Stimulated activated memory B cell treated with anti-CD40 and anti-IgM and Interleukin-4, amounts not matched to agents 10 μg/mL and 1 μg/mL and 100 μg/mL, for 72 hours (primary cell): ENCODE measurements around the gene FOXF2.

ENCODE experiments used
- ATAC-seq: fragments of 150-1000 bp; cut with Tn5 transposase; 2 replicates; pipeline ENCODE4 v1.10.0; 2021
- H3K27ac Mint-ChIP-seq: one replicate; pipeline ENCODE4 v1.8.0; 2022; ENCODE audit warnings: mild to moderate bottlenecking, mixed read lengths
- H3K27me3 Mint-ChIP-seq: one replicate; pipeline ENCODE4 v1.8.0; 2022; ENCODE audit warnings: mixed read lengths
- H3K36me3 Mint-ChIP-seq: one replicate; pipeline ENCODE4 v1.8.0; 2022; ENCODE audit warnings: mixed read lengths
- H3K4me1 Mint-ChIP-seq: one replicate; pipeline ENCODE4 v1.8.0; 2022; ENCODE audit warnings: mixed read lengths
- H3K4me3 Mint-ChIP-seq: one replicate; pipeline ENCODE4 v1.8.0; 2022; ENCODE audit warnings: mild to moderate bottlenecking, moderate library complexity, mixed read lengths
- H3K9me3 Mint-ChIP-seq: one replicate; pipeline ENCODE4 v1.8.0; 2022; ENCODE audit warnings: mixed read lengths

The FOXF2 gene

DNA sequence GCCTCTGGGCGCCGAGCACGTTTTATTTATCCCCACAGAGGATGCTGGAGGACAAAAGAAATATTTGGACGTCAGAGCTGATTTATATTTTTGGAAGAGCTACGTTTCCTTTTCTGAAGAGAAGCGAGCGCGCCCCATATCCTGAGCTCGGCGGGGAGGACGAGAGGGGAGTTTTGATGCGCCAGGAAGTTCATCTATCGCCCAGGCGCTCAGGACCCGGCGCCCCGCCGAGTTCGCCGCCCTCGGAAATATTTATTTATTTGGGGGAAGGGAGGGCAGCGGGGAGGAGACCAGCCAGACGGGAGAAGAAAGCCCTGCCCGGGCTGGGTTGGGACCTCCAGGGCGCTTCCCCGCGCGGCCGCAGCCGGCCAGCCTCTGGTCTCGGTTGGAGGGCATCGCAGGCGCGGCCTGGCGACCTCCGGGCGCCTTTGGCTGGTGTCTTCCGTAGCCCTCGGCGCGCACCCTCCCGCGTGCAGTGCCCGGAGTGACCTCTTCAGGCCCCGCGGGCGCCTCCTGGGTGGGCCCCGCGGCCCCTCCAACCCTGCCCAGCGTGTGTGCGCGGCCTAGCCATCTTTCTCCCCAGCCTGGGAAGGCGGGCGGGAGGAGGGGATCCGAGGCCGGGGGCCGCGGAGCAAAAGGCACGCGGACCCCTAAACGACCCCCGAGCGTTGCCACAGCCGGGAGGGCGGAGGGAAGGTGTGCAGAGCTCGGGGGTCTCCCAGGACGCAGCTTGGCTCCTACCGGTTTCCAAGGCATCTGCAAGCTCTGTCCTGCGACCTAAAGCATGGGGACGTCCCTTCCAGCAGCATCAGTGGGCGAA, 5.4 kb upstream of the FOXF2 start:
- ATAC-seq: no peak
- no peaks in the 10 kb centered on the region for H3K9me3 Mint-ChIP-seq
- H3K36me3 Mint-ChIP-seq: no peaks in the 10 kb centered on the region
- H3K4me3 Mint-ChIP-seq: no peak overlapping the region
- H3K27ac Mint-ChIP-seq: no peak overlapping the region
- H3K27me3 Mint-ChIP-seq: peaks cover 87% of the 10 kb centered on the region
- peaks cover 46% of the 10 kb centered on the region for H3K4me1 Mint-ChIP-seq

DNA sequence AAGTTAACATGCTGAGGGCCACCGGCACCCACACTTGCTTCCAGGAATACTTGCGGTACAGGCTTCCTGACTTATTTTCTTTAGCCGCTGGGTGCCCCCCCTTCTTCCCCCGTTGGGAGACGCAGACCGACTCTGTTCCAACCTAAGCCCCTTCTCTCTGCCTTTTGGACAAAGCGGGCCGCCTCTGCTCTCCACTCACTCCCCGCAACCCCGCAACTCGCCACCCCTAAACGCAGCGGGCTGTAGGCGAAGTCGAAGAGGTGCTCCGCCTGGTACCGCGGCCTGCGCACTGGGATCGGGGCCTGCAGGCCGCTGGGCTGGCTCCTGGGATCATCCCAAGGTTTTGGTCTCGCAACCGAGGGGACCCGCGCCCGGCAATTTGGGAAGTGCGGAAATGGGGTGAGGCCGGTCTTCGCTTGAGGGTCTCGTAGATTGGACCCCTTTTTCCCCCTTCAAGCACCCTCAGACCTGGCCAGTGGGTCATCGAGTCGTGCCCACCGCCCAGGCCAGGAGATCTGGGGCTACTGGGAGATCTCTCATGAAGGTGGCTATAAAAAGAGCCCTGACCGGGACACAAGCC, 4.7 kb upstream of the FOXF2 start:
- Mint-ChIP-seq H3K4me3 (no peak overlapping the region), H3K4me1 (peaks cover 44% of the 10 kb centered on the region), H3K27me3 (peaks cover 86% of the 10 kb centered on the region), H3K36me3 (no peaks in the 10 kb centered on the region), H3K27ac (no peak overlapping the region), H3K9me3 (no peaks in the 10 kb centered on the region)
- ATAC-seq: no peak

DNA sequence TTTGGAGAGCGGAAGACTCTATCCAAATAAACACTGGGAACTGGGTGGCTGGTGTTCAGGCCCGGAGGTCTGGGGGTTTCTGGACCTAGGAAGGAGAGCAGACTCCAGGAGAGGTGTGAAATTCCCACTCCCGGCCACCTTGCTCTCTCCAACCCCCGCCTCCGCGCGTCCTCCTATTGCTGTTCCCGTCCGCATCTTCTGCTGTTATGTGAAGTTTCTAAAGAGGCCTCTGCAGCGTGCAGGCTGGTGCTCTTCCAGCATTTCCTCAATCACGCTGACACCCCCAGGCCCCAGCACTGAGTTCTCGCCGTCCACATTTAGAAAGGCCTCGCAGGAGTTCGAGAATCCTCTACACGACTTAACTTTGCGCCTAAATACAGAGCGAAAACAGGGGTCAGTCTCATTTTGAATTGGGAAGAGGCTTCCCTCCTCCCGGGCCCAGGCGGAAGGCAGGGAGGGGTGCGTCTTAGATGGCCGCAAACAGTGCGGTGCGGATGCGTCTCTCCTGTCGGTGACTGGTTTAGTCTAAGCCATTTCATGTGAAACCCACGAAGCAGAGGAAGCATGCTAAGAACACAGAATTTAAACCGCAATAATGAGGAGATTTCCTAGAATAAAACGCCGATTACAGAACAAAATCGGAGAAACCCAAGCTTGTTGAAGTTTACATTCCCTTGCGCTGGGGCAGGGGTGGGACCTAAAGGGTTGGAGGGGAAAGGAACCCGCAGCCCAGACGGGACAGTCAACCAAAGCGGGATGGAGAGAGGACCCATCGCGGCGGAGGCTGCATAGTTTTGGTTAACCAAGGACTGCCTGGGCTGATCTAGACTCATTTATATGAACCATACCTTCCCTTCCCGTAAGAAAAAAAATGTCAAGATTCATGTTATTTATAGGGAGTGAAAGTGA, 4.0 kb upstream of the FOXF2 start:
- H3K9me3 Mint-ChIP-seq: no peaks in the 10 kb centered on the region
- peaks cover 85% of the 10 kb centered on the region for H3K27me3 Mint-ChIP-seq
- H3K4me3 Mint-ChIP-seq: no peak overlapping the region

DNA sequence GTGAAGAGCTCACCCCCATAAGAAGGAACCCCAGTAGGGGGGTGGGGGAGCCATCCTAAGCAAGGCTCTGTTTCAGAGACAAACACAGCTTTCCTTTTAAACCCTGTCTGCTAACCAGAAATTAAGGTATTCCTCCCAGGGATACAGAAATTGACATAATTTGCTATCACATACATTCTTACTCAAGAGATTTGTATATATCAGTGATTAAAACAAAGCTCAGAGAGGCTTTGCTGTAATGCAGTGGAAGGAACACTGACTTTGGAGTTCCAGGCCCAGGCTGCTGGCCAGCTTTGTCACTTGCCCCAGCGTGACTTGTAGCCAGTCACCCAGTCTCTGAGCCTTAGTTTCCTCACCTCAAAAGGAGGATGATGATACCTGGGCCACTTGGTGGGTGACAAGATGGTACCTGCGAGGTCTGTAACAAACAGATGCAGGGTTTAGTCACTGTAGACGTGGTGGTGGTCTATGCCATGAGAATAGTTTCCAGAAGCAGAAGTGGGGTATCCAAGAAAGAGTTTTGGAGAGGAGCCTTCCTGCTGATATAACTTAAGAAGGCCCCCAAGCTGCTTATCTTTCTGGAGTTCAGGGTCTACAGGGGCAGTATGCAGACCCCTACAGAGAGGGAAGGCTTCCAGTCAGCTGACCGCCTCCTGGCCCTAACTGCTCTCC, 3.2 kb upstream of the FOXF2 start:
- Mint-ChIP-seq H3K36me3 (no peaks in the 10 kb centered on the region), H3K9me3 (no peaks in the 10 kb centered on the region), H3K27me3 (peaks cover 85% of the 10 kb centered on the region), H3K4me3 (no peak overlapping the region), H3K27ac (no peak overlapping the region), H3K4me1 (peaks cover 29% of the 10 kb centered on the region)
- ATAC-seq: no peak

More for the DNA sequence above, 4.0 kb upstream of the FOXF2 start:
- no peak overlapping the region for H3K27ac Mint-ChIP-seq
- H3K36me3 Mint-ChIP-seq: no peaks in the 10 kb centered on the region
- H3K4me1 Mint-ChIP-seq: peaks cover 37% of the 10 kb centered on the region
- no peak for ATAC-seq

DNA sequence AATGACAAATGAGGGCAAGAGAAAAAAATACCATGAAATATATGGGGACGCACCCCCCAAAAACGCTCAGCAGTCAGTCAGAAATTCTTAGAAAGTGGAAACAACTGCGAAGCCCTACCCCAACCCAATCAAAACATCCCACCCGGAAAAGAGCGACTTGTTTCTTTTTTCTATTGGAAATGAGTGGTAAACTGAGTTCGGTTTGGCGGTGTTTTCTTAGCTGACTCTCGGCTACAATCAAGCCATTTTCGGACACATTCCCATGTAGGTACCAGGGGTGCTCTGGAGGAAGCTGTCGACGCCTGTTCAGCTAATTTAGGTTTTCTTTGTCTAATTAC, 1.9 kb upstream of the FOXF2 start:
- ATAC-seq: no peak
- Mint-ChIP-seq H3K4me3 (no peak overlapping the region), H3K27me3 (peaks cover 94% of the 10 kb centered on the region), H3K27ac (no peak overlapping the region), H3K36me3 (no peaks in the 10 kb centered on the region), H3K9me3 (no peaks in the 10 kb centered on the region), H3K4me1 (peaks cover 28% of the 10 kb centered on the region)

DNA sequence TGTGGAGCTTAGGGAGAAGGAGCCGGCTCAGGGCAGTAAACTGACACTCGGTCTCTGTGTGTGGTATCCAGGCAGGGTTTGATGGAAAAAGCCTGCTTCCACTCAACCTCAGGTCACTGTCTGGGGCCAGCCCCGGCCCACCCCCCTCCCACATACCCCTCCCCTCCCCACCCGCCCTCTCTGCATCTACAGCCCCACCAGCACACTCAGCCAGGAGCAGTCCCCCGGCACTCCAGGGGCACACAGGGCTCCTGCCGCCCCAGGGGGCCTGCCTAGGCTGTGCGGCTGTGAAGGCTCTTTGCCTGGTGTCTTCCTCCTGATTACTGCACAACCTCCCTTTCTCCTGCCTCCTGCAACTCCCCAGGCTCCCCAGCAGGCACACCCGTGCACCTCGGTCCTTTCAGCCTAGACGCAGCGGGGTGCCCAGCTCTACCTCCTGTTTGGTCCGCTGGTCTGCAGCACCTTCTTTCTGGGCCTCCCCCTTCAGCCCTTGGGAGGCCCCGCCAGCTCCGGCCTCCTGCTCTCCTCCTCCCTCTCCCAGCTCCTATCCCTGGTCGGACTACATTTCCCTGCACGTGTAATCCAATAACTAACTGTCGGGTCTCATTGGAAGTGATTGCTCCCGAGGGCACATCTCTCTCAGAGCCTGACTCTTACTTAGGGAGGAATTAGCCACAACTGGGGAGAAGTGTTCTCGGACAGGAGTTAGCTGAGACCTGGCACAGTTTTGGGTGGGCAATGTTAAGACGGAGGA, 1.3 kb upstream of the FOXF2 start:
- H3K4me1 Mint-ChIP-seq: peaks cover 28% of the 10 kb centered on the region
- peaks cover 94% of the 10 kb centered on the region for H3K27me3 Mint-ChIP-seq
- peak overlapping the region; percentile 38 for H3K4me3 Mint-ChIP-seq
- H3K9me3 Mint-ChIP-seq: no peaks in the 10 kb centered on the region
- peak overlapping the region; percentile 49 for H3K27ac Mint-ChIP-seq
- no peak for ATAC-seq
- no peaks in the 10 kb centered on the region for H3K36me3 Mint-ChIP-seq

DNA sequence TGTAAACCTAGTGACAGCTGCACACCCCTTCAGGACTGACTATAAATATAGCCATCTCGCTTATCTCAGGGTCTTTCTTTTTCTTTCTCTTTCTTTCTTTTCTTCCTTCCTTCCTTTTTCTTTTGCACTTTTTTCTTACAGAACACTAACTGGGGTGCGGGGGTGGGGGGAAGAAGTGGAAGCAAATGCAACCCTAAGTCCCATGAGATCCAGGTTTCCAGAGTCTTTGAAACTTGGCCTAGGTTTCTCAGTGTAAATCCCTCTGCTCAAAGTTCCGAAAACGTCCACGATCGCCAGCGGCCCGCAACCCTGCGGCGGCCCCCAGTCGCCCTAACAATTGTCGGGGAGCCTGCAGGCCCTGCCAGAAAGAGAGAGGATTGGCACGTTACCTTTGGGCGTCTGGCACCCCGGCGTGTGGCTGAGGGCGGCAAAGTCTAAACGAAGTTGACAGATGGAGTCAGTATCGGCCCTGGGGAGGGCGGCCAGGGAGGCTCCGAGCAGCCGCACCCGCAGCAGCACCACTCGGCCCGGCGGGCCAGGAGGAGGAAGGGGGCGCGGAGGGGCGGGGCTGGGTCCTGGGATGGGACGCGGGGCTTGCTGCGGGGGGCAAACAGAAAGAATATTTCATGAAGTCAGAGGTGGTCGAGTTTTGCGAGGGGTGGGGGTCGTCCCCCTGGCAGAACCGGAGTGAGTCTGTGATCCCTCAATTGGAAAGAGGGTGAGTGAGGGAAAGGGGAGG, 577 bp upstream of the FOXF2 start:
- Mint-ChIP-seq H3K4me3 (peak overlapping the region; percentile 79), H3K9me3 (no peaks in the 10 kb centered on the region), H3K36me3 (no peaks in the 10 kb centered on the region), H3K27me3 (peaks cover 92% of the 10 kb centered on the region), H3K4me1 (peaks cover 28% of the 10 kb centered on the region), H3K27ac (peak overlapping the region; percentile 49)
- no peak for ATAC-seq

DNA sequence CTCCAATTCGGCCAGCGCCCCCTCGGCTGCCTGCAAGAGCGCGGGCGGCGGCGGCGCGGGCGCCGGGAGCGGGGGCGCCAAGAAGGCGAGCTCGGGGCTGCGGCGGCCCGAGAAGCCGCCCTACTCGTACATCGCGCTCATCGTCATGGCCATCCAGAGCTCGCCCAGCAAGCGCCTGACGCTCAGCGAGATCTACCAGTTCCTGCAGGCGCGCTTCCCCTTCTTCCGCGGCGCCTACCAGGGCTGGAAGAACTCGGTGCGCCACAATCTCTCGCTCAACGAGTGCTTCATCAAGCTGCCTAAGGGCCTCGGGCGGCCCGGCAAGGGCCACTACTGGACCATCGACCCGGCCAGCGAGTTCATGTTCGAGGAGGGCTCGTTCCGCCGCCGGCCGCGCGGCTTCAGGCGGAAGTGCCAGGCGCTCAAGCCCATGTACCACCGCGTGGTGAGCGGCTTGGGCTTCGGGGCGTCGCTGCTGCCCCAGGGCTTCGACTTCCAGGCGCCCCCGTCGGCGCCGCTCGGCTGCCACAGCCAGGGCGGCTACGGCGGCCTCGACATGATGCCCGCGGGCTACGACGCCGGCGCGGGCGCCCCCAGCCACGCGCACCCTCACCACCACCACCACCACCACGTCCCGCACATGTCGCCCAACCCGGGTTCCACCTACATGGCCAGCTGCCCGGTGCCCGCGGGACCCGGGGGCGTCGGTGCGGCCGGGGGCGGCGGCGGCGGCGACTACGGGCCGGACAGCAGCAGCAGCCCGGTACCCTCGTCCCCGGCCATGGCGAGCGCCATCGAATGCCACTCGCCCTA, 963 bp downstream of the FOXF2 start:
- Mint-ChIP-seq H3K4me1 (peaks cover 24% of the 10 kb centered on the region), H3K4me3 (peak overlapping the region; percentile 77), H3K36me3 (no peaks in the 10 kb centered on the region), H3K27ac (no peak overlapping the region), H3K27me3 (peaks cover 93% of the 10 kb centered on the region), H3K9me3 (no peaks in the 10 kb centered on the region)
- no peak for ATAC-seq

DNA sequence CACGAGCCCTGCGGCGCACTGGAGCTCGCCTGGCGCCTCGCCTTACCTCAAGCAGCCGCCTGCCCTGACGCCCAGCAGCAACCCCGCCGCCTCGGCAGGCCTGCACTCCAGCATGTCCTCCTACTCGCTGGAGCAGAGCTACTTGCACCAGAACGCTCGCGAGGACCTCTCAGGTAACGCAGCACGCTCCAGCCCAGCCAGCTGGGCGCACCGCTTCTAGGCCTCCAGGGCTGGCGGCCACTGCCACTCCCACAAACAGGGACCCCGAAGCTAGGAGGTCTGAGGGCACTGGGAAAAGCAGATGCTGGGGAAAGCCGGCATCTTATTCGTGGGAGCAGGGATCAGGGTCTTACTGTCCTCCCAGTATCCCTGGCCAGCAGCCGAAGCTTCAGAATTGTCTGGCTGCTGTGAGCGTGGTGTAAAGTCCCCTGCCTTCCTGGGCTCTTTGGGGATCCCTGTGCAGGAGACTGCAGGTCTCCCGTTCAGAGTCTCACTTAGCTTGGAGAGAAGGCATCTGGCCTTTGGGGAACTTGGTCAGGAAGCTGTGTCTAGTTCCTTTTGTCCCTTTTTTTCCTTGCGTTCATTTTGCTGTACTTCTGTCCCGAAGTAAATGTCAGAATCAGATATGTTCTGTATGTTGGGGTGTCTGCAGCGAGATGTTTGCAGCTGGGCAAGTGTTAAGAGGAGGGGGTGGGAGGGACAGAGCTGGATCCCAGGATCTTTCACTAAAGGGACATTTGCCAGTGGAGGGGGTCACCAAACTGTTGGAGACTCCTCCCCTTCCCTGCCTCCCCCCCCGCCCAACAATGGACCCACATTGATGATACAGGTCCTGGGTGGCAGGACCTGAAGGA, 1.8 kb downstream of the FOXF2 start:
- H3K4me3 Mint-ChIP-seq: peak overlapping the region; percentile 36
- H3K27me3 Mint-ChIP-seq: peaks cover 93% of the 10 kb centered on the region
- H3K27ac Mint-ChIP-seq: no peak overlapping the region
- H3K4me1 Mint-ChIP-seq: peaks cover 21% of the 10 kb centered on the region
- ATAC-seq: no peak
- no peaks in the 10 kb centered on the region for H3K36me3 Mint-ChIP-seq
- H3K9me3 Mint-ChIP-seq: no peaks in the 10 kb centered on the region

DNA sequence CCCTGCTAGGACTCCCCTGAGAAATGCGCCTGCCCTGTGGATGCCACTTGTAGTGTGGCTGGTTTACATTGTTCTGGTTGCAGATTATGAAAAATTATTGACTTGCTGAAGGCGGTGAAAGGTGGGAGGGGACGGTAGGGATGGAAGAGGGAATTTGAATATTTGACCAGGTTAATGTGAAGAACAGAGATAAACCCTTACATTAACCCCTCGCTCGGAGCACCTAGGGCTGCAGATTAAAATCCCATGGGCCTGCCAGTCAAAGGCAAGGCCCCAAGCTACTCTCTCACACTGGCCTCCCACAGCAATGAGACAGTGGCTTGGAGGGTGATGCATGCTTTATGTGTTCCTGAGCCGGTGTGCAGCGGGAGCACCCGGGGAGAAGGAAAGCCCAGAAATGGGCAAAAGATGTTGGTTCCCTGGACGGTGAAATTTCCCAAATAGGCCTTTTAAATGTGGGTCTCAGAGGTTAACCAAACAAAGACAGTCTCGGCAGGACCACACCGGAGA, 2.5 kb downstream of the FOXF2 start:
- Mint-ChIP-seq H3K36me3 (no peaks in the 10 kb centered on the region), H3K27me3 (peaks cover 93% of the 10 kb centered on the region), H3K4me3 (no peak overlapping the region), H3K27ac (no peak overlapping the region), H3K4me1 (peaks cover 25% of the 10 kb centered on the region), H3K9me3 (no peaks in the 10 kb centered on the region)
- no peak for ATAC-seq

DNA sequence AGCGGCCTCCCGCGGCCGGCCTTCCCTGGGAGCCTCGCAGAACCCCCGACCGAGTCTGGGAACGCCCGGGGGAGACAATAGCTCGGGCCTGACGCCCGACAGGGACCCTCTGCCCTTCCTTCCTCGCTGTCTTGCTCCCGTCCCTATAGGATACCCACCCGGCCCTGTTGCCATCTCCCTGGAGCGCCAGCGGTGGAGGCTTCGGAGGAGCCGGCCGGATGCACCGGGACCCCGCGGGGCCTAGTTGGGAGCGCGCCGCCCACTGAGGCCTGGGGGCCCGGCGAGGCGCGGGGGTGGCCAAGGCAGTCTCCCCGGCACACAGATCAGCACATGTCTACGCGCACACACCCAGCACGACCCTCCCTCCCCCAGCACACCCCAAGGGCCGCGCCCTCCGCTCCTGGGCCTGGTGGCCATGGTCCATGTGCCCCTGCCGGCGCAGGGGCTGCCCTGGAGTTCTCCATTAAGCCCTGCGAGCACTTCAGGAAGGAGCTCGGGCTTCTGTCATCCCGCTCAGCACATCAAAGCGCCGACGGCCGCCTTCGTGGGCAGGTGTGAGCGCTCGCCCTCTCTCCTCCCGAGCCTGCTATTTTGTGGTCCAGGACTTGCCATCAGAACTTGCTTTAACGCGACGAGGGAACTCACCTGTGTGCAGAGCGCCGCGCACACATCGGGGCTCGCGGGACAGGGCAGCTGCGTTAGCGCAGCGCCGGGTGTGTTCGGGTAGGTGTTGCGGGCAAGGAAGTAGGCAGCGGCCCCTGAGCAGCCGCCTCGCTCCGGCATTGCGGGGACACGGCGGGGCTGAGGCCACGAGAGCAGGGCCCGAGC, 3.7 kb downstream of the FOXF2 start:
- peaks cover 93% of the 10 kb centered on the region for H3K27me3 Mint-ChIP-seq
- no peak overlapping the region for H3K4me3 Mint-ChIP-seq
- no peaks in the 10 kb centered on the region for H3K36me3 Mint-ChIP-seq
- no peaks in the 10 kb centered on the region for H3K9me3 Mint-ChIP-seq
- no peak for ATAC-seq
- H3K27ac Mint-ChIP-seq: no peak overlapping the region
- peaks cover 26% of the 10 kb centered on the region for H3K4me1 Mint-ChIP-seq
